Body of pancreas (tissue), 4 donors: ENCODE measurements around the gene SHANK3. TPM values are rescaled to one million over a fixed set of nuclear protein-coding genes. Genes with fewer than 3 reads are reported as not detected.
"Not testable (repeated sequence)": the region's sequence is repeated elsewhere in the genome, so short reads cannot be mapped to it uniquely, and the experiment has no call there.

Experiments
- ATAC-seq: fragments of 150-250 bp; one replicate; pipeline ENCODE4 v1.9.1; 2016
- DNase-seq, 4 donors: peaks; one replicate each; pipeline ENCODE4 v3.0.0-alpha.2; 2019
- H3K27ac ChIP-seq, 4 donors: fragments of 200-600 bp; sonication (generic); 1 replicate in 3 of 4; 2 replicates in 1 of 4; pipeline versions ENCODE4 v1.5.1 to v1.6.1; 2016 to 2019; ENCODE audit warnings: mild to moderate bottlenecking in 1 of 4, mixed read lengths in 1 of 4, moderate library complexity in 1 of 4
- H3K27me3 ChIP-seq, 2 donors: fragments of 200-600 bp; sonication (generic); one replicate each; pipeline ENCODE4 v1.6.0; 2016; ENCODE audit warnings: mild to moderate bottlenecking in 1 of 2
- H3K36me3 ChIP-seq, 2 donors: fragments of 200-600 bp; sonication (generic); replicated peaks in 1 of 2; 2 replicates each; pipeline ENCODE4 v1.5.1; 2016; ENCODE audit warnings: low read depth in 2 of 2; ENCODE audit not compliant: insufficient read depth in 1 of 2
- H3K4me1 ChIP-seq: fragments of 200-600 bp; sonication (generic); one replicate; pipeline ENCODE4 v1.6.0; 2016
- H3K4me3 ChIP-seq, 2 donors: fragments of 200-600 bp; sonication (generic); 1 replicate in 1 of 2; 2 replicates in 1 of 2; pipeline ENCODE4 v1.5.1; 2016 to 2019
- H3K9me3 ChIP-seq, 3 donors: fragments of 200-600 bp; sonication (generic); 1 replicate in 2 of 3; 2 replicates in 1 of 3; pipeline ENCODE4 v1.5.1; 2016
- CTCF ChIP-seq, 7 experiments: fragments of 450-650 bp in 4 of 7; fragments of 200-600 bp in 3 of 7; sonication (generic) in 3 of 7; IDR thresholded peaks; one replicate each; pipeline ENCODE4 v1.5.1; 2016 to 2019; ENCODE audit warnings: antibody characterized with exemption in 7 of 7
- POLR2A ChIP-seq, 3 donors: fragments of 450-650 bp; IDR thresholded peaks; one replicate each; pipeline ENCODE4 v1.6.1; 2016; ENCODE audit warnings: antibody characterized with exemption in 3 of 3, mild to moderate bottlenecking in 2 of 3
- WGBS, 2 donors: methylation state at CpG; one replicate each; pipeline ENCODE4 v1.1.5; 2017; 5-methylcytosine and 5-hydroxymethylcytosine counted together
- intact Hi-C: fragments of 100-400 bp; cut with DNase I; formaldehyde crosslinking; loops from one replicate; pipeline ENCODE4 v1.15.1; 2023
- total RNA-seq, 2 donors: library from RNA; depleted of rRNA; stranded (reverse); fragments of >200 nt; gene quantifications; one replicate each; pipeline ENCODE4 v1.1.0, GENCODE V29; 2016

Gene SHANK3
- total RNA-seq, 2 donors from 2014 or later: 6.0 to 15.5 TPM

GRCh38 chr22:50640857-50641647, 31.6 kb upstream of the SHANK3 start:
- Histone ChIP-seq H3K9me3 (no peaks in the 10 kb centered on the region), H3K36me3 (no peaks in the 10 kb centered on the region), H3K27ac (no peak overlapping the region), H3K4me3 (no peak overlapping the region), H3K27me3 (peaks cover 0 to 7% of the 10 kb centered on the region in 2 donors), H3K4me1 (peaks cover 7% of the 10 kb centered on the region)
- TF ChIP-seq POLR2A (IDR thresholded peaks at IDR 0.05): no peak
- no peak for TF ChIP-seq CTCF (IDR thresholded peaks at IDR 0.05)
- intact Hi-C loops: no loop called here
- 72% methylated on average over 12 to 15 of the region's 15 CpGs for WGBS, 2 donors
- DNase-seq: no peak
- ATAC-seq: no peak

GRCh38 chr22:50641696-50642607, 30.7 kb upstream of the SHANK3 start:
- 32 to 49% methylated on average over 7 to 17 of the region's 17 CpGs for WGBS, 2 donors
- no peak overlapping the region for H3K4me3 ChIP-seq
- TF ChIP-seq CTCF (IDR thresholded peaks at IDR 0.05) (peak in 2 of 7 experiments; percentile 8 to 20), POLR2A (IDR thresholded peaks at IDR 0.05) (no peak)
- peaks cover 7% of the 10 kb centered on the region for H3K4me1 ChIP-seq
- H3K27ac ChIP-seq: no peak overlapping the region
- intact Hi-C loops: no loop called here
- no peaks in the 10 kb centered on the region for H3K36me3 ChIP-seq
- peaks cover 0 to 10% of the 10 kb centered on the region in 2 donors for H3K27me3 ChIP-seq
- peak; percentile 18 for ATAC-seq
- H3K9me3 ChIP-seq: no peaks in the 10 kb centered on the region
- no peak for DNase-seq

- H3K27ac ChIP-seq, H3K4me1 ChIP-seq, DNase-seq, H3K36me3 ChIP-seq, H3K9me3 ChIP-seq, intact Hi-C loops, H3K4me3 ChIP-seq, ATAC-seq, H3K27me3 ChIP-seq: not testable (repeated sequence)
- WGBS, 2 donors: 78 to 82% methylated on average over 15 to 17 of the region's 17 CpGs
Observed at GRCh38 chr22:50643021-50643820, 29.4 kb upstream of the SHANK3 start.

GRCh38 chr22:50643821-50644101, 28.9 kb upstream of the SHANK3 start:
- H3K27me3 ChIP-seq, H3K27ac ChIP-seq, intact Hi-C loops, H3K9me3 ChIP-seq, H3K4me3 ChIP-seq, H3K4me1 ChIP-seq, ATAC-seq, H3K36me3 ChIP-seq, DNase-seq: not testable (repeated sequence)
- WGBS, 2 donors: 68 to 71% methylated on average over 3 of the region's 3 CpGs

GRCh38 chr22:50653256-50653655, 19.4 kb upstream of the SHANK3 start:
- no peak overlapping the region for H3K4me3 ChIP-seq
- no peaks in the 10 kb centered on the region for H3K4me1 ChIP-seq
- H3K27me3 ChIP-seq: no peaks in the 10 kb centered on the region
- TF ChIP-seq CTCF (IDR thresholded peaks at IDR 0.05) (no peak), POLR2A (IDR thresholded peaks at IDR 0.05) (no peak)
- no peaks in the 10 kb centered on the region for H3K36me3 ChIP-seq
- intact Hi-C loops: no loop called here
- no peak for DNase-seq
- H3K27ac ChIP-seq: no peak overlapping the region
- 72 to 80% methylated on average over 10 of the region's 10 CpGs for WGBS, 2 donors
- ATAC-seq: no peak
- no peaks in the 10 kb centered on the region for H3K9me3 ChIP-seq

- DNase-seq, H3K27me3 ChIP-seq, H3K36me3 ChIP-seq, H3K4me1 ChIP-seq, H3K4me3 ChIP-seq, H3K9me3 ChIP-seq, H3K27ac ChIP-seq, ATAC-seq, intact Hi-C loops: not testable (repeated sequence)
- 70 to 71% methylated on average over 6 of the region's 6 CpGs for WGBS, 2 donors
Observed at GRCh38 chr22:50654664-50655063, 18.0 kb upstream of the SHANK3 start.
